GM19395 (cell line): ENCODE data around the gene NHS.
"Not testable (repeated sequence)": the region's sequence is repeated elsewhere in the genome, so short reads cannot be mapped to it uniquely, and the experiment has no call there.

Experiments used
- ATAC-seq: cut with Tn5 transposase; IDR thresholded peaks from one replicate; pipeline ENCODE4 v1.9.1; 2021; ENCODE audit warnings: mild to moderate bottlenecking, moderate library complexity; ENCODE audit not compliant: unreplicated experiment

NHS gene

GRCh38 chrX:17488036-17488435 lies 113.0 kb downstream of the NHS start:
- no peak for ATAC-seq

- no peak for ATAC-seq
Observed at GRCh38 chrX:17494216-17494615, 119.2 kb downstream of the NHS start.

GRCh38 chrX:17495052-17495451 lies 120.1 kb downstream of the NHS start:
- ATAC-seq, result no peak

DNA sequence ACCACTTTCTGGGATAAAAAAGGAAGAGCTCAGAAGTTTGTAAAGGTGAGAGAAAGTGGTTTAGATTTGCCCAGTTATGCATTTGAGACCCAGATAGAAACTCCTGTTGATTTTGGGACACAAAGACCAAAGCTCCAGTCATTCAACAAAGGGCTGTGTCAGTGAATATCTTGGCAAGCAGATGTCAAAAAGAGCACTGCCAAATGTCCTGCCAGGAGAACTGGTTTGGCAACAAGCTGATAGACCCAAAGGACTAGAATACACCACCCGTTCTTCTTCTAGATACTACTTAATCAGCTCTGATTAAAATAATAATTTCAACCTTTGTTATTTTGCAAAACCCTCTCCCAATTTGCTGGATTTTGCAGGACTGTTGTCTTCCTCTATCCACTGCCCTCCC lies 121.4 kb downstream of the NHS start:
- ATAC-seq, result no peak

- ATAC-seq, result no peak
Observed at GRCh38 chrX:17497193-17497592, 122.2 kb downstream of the NHS start.

GRCh38 chrX:17499512-17499911 lies 124.5 kb downstream of the NHS start:
- ATAC-seq, result no peak

GRCh38 chrX:17500145-17500579 lies 125.2 kb downstream of the NHS start:
- no peak for ATAC-seq

DNA sequence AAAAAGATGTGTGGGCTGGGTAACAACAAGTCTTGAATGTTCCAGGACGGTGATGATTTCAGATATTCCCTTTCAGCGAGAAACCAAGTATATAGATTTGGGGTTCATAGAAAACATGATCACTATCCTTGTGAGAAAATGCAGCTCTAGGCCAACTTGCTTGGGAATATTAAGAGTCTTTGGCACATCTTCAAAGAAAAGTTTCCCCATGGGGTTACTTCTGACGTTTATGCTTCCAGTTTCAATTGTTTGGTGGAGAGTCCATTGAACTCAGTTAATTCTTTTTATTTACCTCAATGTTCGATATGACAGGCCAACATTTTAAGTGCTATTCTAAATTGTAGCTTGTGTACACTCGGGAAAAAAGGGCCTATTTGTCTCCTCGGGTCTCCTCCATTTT lies 126.7 kb downstream of the NHS start:
- no peak for ATAC-seq

- ATAC-seq, result not testable (repeated sequence)
Observed at GRCh38 chrX:17506352-17506751, 131.4 kb downstream of the NHS start.

DNA sequence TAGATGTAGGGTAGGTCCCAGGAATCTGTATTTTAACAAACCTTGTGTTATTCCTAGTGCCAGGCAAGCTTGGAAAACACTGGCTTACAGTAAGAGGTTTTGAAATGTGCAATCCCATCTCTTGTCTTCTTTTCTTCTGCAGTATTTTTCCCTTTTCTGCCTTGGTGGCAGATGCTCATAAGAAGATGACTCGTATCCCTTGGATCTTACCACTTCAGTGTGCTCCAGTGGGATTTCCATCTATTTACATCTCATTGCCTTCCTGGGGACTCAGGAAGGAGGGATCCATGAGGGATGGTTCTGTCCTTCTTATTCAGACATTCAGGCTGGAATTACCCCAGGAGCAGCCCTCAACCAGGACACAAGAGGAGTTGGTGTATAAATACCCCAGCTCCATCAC lies 136.6 kb downstream of the NHS start:
- no peak for ATAC-seq

DNA sequence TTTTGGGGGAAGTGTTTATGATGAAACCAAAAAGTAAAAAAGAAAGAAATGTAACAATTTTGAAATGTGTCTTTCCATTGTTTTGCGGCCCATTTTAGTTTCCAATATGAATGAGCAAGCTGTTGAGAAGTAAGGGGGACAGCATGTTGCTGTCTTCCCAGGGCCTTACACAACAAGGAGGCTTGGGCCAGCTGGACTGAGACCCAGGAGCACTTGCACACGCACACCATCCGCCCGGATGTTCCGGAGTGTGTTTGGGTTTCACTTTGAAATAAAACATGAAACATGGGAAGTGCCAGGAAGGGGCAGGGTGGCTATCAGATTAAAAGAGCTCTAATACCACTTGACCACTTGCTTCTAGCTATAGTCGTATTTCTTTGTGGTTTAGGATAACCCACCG lies 144.4 kb downstream of the NHS start:
- ATAC-seq, result no peak

GRCh38 chrX:17520016-17520615 lies 145.1 kb downstream of the NHS start:
- no peak for ATAC-seq

GRCh38 chrX:17521871-17522693 lies 147.1 kb downstream of the NHS start:
- ATAC-seq, result no peak

GRCh38 chrX:17525266-17525665 lies 150.3 kb downstream of the NHS start:
- ATAC-seq, result no peak

DNA sequence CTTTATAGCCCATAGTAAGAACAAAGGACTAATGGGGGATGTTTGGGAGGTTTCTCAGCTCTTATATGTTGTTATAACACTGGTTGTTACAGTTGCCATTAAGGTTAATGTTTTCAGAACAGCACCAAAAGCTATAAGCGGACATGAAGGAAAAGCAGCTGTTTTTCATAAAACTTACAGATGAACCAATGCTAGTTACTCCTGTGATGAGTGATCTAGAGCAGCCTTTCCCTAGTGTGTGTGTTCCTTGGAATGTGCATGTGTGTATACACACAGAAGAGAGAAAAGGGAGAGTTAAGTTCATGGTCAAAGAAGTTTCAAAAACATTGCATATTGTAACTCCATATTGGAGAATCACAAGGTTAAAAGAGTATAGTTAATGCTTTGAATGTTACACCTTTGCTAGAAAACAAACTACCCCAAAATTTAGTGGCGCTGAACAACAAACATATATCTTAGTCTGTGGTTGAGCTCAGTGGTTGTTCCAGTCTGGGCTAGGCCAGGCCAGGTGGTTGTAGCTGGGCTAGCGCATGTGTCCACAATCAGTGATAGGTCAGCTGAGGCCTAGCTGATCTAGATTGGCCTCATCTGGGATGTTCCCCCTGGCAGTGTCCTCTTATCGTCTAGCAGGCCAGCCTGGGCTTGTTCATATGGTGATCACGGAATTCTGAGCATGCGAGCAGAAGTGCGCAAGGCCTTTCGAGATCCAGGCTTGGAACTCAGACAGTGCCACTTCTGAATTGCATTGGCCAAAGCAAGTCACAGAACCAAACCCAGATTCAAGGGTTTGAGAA lies 151.0 kb downstream of the NHS start:
- no peak for ATAC-seq

- no peak for ATAC-seq
Observed at GRCh38 chrX:17527135-17527701, 152.2 kb downstream of the NHS start.

GRCh38 chrX:17527922-17528321 lies 152.9 kb downstream of the NHS start:
- no peak for ATAC-seq

DNA sequence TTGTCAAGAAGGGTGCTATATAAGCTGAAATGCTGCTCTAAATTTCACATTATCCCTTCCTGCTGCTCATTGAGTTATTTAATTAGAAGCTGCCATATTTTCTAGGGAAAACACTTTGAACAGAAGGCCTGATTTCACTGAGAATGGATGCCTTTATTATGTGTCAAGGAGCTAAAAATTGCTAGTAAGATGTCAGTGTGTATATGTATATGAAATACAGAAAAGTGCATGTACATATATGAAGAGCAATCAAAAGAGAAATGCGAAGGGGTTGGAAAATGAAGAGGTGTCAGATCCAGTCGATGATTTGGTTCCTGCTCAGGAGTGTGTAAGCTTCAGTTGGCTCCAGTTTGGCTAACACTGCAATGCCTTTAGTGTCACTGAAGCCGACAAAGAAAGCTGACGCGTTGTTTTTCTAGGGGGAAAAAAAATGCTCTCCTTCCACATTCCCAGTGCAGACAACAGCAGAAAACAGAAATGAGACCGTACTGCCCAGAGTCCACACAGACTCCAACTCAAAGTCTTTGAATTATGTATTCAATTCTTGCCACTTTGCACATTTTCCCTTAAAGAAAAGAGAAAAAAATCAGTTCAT lies 154.2 kb downstream of the NHS start:
- no peak for ATAC-seq

- no peak for ATAC-seq
Observed at GRCh38 chrX:17531500-17531899, 156.5 kb downstream of the NHS start.

GRCh38 chrX:17535229-17535628 lies 160.2 kb downstream of the NHS start:
- ATAC-seq, result peak; percentile 75

DNA sequence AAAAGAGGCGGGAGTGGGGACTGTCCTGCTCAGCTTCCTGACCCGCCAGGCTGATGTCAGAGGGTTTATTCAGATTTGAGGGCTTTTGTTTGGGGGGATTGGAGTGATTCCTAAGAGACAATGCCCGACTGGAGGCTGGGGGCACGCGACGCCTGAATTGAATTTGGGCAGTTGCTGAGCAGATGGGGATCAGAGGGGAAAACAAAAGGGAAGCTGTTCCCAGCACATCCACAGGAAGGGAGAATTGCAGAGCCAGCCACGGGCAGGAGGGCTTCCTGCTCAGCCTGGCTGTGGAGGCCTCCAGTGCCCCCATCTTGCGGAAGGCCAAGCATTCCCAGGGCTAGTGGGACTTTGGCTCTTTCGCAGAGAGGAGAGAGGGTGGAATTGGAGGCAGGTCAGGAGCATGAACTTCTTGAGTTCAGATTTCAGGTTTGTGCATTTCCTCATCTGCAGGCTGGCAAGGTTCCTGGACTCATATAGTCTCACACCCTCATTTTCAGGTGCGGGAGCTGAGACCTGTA lies 162.8 kb downstream of the NHS start:
- no peak for ATAC-seq
